ENCODE measurements around the gene STXBP4. TPM values are rescaled to one million over a fixed set of nuclear protein-coding genes. Genes with fewer than 3 reads are reported as not detected.

The STXBP4 gene
- total RNA-seq, 1 donor from 2014 or later, result 12.0 TPM

DNA sequence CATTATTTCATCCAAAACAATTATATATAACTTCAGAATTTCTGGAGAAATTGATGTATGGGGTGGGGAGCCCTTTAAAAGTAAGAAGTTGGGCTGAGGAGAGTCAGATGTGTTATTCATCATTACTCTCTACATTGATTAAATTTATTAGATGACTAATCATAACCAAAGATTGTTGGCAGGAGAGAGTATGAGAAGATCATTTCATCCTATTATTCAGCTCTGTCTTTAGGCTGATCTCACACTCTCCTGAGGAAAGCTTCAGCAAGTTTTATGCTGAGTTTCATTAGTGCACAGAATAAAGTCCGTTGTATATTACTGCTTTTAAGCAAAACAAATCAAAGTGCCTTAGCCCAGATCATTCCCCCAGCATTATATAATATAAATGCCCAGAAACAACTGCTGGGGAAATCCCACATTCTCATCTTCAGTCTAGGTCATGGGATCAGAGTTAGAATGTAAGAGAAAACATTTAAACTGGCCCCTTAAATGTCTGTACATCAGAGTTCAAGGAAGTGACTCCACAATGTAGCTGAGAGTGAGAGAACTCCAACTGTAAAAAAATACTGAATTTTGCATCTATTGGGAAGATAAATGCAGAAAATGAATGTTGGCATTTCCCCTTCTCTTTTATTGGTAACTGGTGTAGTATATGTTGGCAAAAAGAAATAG, 166.1 kb downstream of the STXBP4 start:
- Histone ChIP-seq H3K4me1 (no peaks in the 10 kb centered on the region), H3K27me3 (no peaks in the 10 kb centered on the region), H3K27ac (no peak overlapping the region), H3K36me3 (no peaks in the 10 kb centered on the region), H3K4me3 (no peak overlapping the region), H3K9me3 (no peaks in the 10 kb centered on the region)
- DNase-seq, result no peak
- ATAC-seq, result no peak
- TF ChIP-seq, protein P1, sequence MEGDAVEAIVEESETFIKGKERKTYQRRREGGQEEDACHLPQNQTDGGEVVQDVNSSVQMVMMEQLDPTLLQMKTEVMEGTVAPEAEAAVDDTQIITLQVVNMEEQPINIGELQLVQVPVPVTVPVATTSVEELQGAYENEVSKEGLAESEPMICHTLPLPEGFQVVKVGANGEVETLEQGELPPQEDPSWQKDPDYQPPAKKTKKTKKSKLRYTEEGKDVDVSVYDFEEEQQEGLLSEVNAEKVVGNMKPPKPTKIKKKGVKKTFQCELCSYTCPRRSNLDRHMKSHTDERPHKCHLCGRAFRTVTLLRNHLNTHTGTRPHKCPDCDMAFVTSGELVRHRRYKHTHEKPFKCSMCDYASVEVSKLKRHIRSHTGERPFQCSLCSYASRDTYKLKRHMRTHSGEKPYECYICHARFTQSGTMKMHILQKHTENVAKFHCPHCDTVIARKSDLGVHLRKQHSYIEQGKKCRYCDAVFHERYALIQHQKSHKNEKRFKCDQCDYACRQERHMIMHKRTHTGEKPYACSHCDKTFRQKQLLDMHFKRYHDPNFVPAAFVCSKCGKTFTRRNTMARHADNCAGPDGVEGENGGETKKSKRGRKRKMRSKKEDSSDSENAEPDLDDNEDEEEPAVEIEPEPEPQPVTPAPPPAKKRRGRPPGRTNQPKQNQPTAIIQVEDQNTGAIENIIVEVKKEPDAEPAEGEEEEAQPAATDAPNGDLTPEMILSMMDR (IDR thresholded peaks at IDR 0.05), result no peak
- intact Hi-C loops (cut with DNase I), result no loop called here

DNA sequence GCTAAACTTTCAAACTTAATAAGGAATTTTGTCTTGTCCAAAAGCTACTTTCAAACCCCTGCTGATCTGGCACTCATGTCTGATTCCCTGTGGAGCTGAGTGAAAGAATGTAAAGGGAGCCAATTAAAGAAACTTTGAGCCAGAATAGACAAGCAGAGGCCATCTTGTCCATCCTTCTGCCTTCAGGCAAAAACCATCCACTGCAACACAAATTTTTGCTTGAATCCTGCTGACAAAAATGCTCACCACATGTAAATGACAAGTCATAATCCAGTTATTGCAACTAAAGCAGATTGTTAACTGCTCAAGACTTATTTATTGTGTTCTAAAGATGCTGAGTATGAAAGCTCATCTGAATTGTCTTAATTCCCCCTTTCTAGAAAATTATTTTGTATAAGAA, 172.2 kb downstream of the STXBP4 start:
- H3K27me3 ChIP-seq, result no peaks in the 10 kb centered on the region
- no peak overlapping the region for H3K27ac ChIP-seq
- no peaks in the 10 kb centered on the region for H3K36me3 ChIP-seq
- intact Hi-C loops (cut with DNase I), result no loop called here
- H3K9me3 ChIP-seq, result no peaks in the 10 kb centered on the region
- ATAC-seq (no peak), DNase-seq (no peak)
- TF ChIP-seq, protein P1 (IDR thresholded peaks at IDR 0.05), result no peak
- no peaks in the 10 kb centered on the region for H3K4me1 ChIP-seq
- H3K4me3 ChIP-seq, result no peak overlapping the region

GRCh38 chr17:55144518-55144917, 176.0 kb downstream of the STXBP4 start:
- H3K36me3 ChIP-seq, result no peaks in the 10 kb centered on the region
- TF ChIP-seq, protein P1 (IDR thresholded peaks at IDR 0.05), result no peak
- no peak for ATAC-seq
- H3K4me1 ChIP-seq, result no peaks in the 10 kb centered on the region
- DNase-seq, result no peak
- H3K27me3 ChIP-seq, result no peaks in the 10 kb centered on the region
- intact Hi-C loops (cut with DNase I), result no loop called here
- H3K27ac ChIP-seq, result no peak overlapping the region
- H3K9me3 ChIP-seq, result no peaks in the 10 kb centered on the region
- no peak overlapping the region for H3K4me3 ChIP-seq

- ATAC-seq (no peak), DNase-seq (no peak)
- H3K4me1 ChIP-seq, result no peaks in the 10 kb centered on the region
- H3K27ac ChIP-seq, result no peak overlapping the region
- no peaks in the 10 kb centered on the region for H3K27me3 ChIP-seq
- no peaks in the 10 kb centered on the region for H3K36me3 ChIP-seq
- no peaks in the 10 kb centered on the region for H3K9me3 ChIP-seq
- intact Hi-C loops (cut with DNase I), result no loop called here
- TF ChIP-seq, protein P1 (IDR thresholded peaks at IDR 0.05), result no peak
- H3K4me3 ChIP-seq, result no peak overlapping the region
Measured at GRCh38 chr17:55149485-55149884, 180.9 kb downstream of the STXBP4 start.

- TF ChIP-seq, protein P1 (IDR thresholded peaks at IDR 0.05), result no peak
- intact Hi-C loops (cut with DNase I), result no loop called here
- H3K27me3 ChIP-seq, result no peaks in the 10 kb centered on the region
- DNase-seq (no peak), ATAC-seq (no peak)
- no peaks in the 10 kb centered on the region for H3K4me1 ChIP-seq
- no peak overlapping the region for H3K4me3 ChIP-seq
- no peaks in the 10 kb centered on the region for H3K9me3 ChIP-seq
- H3K36me3 ChIP-seq, result no peaks in the 10 kb centered on the region
- no peak overlapping the region for H3K27ac ChIP-seq
Measured at GRCh38 chr17:55152236-55152635, 183.7 kb downstream of the STXBP4 start.

- Histone ChIP-seq H3K27ac (no peak overlapping the region), H3K27me3 (no peaks in the 10 kb centered on the region), H3K4me1 (no peaks in the 10 kb centered on the region), H3K36me3 (no peaks in the 10 kb centered on the region), H3K9me3 (no peaks in the 10 kb centered on the region), H3K4me3 (no peak overlapping the region)
- no peak for ATAC-seq
- TF ChIP-seq, protein P1 (IDR thresholded peaks at IDR 0.05), result no peak
- intact Hi-C loops (cut with DNase I), result no loop called here
- no peak for DNase-seq
Measured at GRCh38 chr17:55154101-55154500, 185.5 kb downstream of the STXBP4 start.

Measured in upper lobe of right lung (tissue), 1 donor.